ENCODE data around the gene TPK1.

Gene TPK1

DNA sequence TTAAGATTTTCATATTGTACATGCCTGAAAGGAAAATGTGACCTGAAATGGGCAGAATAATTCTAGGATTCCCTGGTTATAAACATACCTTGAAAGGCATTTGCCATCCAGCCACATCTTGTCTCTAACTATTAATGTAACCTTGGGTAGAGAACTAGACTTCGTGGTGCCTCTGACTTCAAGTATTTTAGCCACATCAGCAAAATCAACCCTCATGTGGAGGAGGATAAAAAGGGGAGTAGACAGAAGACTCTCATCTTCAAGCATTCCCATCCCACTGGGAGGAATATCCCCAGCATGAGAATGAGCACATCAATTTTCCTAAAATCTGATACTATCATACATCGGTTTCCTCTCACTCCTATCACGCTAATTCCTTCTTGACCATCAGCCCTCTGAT, 267.6 kb downstream of the TPK1 start:
- Histone ChIP-seq H3K79me2 (ENCODE audit: insufficient read depth, low read length) (no peaks in the 10 kb centered on the region), H3K9ac (ENCODE audit: low read length) (no peak overlapping the region), H3K9me3 (ENCODE audit: low read length) (no peaks in the 10 kb centered on the region), H3K9me2 (ENCODE audit: low read depth, low read length) (no peaks in the 10 kb centered on the region; the same call in 1 of the 2 replicates), H3K4me3 (ENCODE audit: low read depth, low read length, poor library complexity, severe bottlenecking) (no peak overlapping the region), H3K36me3 (ENCODE audit: insufficient read depth, low read length) (no peaks in the 10 kb centered on the region), H3K4me2 (ENCODE audit: low read length) (no peak overlapping the region), H3K4me1 (ENCODE audit: insufficient read depth, low read length, severe bottlenecking) (no peaks in the 10 kb centered on the region), H3F3A (ENCODE audit: insufficient read depth, low read length) (no peaks in the 10 kb centered on the region), H3K27ac (ENCODE audit: low read depth, low read length, poor library complexity, severe bottlenecking) (no peak overlapping the region), H2AFZ (ENCODE audit: low read length) (no peak overlapping the region), H3K27me3 (ENCODE audit: insufficient read depth, low read length) (no peaks in the 10 kb centered on the region), H4K20me1 (ENCODE audit: insufficient read depth, low read length) (no peaks in the 10 kb centered on the region)
- TF ChIP-seq, protein P1, sequence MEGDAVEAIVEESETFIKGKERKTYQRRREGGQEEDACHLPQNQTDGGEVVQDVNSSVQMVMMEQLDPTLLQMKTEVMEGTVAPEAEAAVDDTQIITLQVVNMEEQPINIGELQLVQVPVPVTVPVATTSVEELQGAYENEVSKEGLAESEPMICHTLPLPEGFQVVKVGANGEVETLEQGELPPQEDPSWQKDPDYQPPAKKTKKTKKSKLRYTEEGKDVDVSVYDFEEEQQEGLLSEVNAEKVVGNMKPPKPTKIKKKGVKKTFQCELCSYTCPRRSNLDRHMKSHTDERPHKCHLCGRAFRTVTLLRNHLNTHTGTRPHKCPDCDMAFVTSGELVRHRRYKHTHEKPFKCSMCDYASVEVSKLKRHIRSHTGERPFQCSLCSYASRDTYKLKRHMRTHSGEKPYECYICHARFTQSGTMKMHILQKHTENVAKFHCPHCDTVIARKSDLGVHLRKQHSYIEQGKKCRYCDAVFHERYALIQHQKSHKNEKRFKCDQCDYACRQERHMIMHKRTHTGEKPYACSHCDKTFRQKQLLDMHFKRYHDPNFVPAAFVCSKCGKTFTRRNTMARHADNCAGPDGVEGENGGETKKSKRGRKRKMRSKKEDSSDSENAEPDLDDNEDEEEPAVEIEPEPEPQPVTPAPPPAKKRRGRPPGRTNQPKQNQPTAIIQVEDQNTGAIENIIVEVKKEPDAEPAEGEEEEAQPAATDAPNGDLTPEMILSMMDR (IDR thresholded peaks at IDR 0.05; ENCODE audit: low read length) = no peak
- no peak for TF ChIP-seq EZH2 (IDR thresholded peaks at IDR 0.05; ENCODE audit: borderline replicate concordance, low read length)

DNA sequence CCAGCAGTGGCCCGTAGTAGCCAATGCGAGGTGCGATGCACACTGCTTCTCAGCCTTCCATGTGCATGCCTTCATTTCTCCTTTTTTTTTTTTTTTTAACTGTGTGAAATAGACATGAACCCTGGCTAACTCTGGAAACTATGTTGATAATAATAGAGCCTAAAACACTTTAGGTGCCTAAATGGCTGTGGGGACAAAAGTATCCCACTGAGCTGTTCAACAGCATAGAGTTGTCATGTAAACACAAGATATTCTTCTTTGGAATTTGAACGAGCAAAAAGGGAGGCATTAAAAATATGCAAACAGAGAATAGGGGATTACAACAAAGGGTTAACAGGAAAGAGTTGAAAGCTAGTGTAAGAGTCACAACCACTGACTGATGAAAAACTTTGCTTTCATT, 270.3 kb downstream of the TPK1 start:
- H4K20me1 ChIP-seq (ENCODE audit: insufficient read depth, low read length) = no peaks in the 10 kb centered on the region
- no peaks in the 10 kb centered on the region for H3K9me3 ChIP-seq (ENCODE audit: low read length)
- no peaks in the 10 kb centered on the region for H3K36me3 ChIP-seq (ENCODE audit: insufficient read depth, low read length)
- no peak overlapping the region for H3K9ac ChIP-seq (ENCODE audit: low read length)
- TF ChIP-seq, protein P1 (IDR thresholded peaks at IDR 0.05; ENCODE audit: low read length) = no peak
- TF ChIP-seq EZH2 (IDR thresholded peaks at IDR 0.05; ENCODE audit: borderline replicate concordance, low read length) = no peak
- H3K4me2 ChIP-seq (ENCODE audit: low read length) = no peak overlapping the region
- H3K27ac ChIP-seq (ENCODE audit: low read depth, low read length, poor library complexity, severe bottlenecking) = no peak overlapping the region
- no peak overlapping the region for H2AFZ ChIP-seq (ENCODE audit: low read length)
- H3K27me3 ChIP-seq (ENCODE audit: insufficient read depth, low read length) = no peaks in the 10 kb centered on the region
- no peaks in the 10 kb centered on the region for H3F3A ChIP-seq (ENCODE audit: insufficient read depth, low read length)
- H3K4me1 ChIP-seq (ENCODE audit: insufficient read depth, low read length, severe bottlenecking) = no peaks in the 10 kb centered on the region
- H3K9me2 ChIP-seq (ENCODE audit: low read depth, low read length) = no peaks in the 10 kb centered on the region
- no peaks in the 10 kb centered on the region for H3K79me2 ChIP-seq (ENCODE audit: insufficient read depth, low read length)
- no peak overlapping the region for H3K4me3 ChIP-seq (ENCODE audit: low read depth, low read length, poor library complexity, severe bottlenecking)

DNA sequence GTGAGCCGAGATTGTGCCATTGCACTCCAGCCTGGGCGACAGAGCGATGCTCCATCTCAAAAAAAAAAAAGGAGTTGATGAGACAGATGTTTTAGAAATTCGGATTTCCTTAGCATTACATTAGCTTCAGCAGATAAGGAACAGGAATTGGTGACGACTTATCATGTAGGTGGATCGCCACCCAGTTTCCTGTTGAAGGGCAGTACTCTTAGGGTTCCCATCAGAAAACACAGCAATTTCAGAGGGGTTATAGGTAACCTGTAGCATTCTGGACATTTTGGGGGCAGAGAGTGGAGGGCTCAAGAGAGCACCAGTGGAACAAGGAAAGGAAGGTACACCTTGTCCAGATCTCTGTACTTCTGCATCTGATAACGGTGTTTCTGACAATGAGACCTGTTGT, 286.0 kb downstream of the TPK1 start:
- H3K79me2 ChIP-seq (ENCODE audit: insufficient read depth, low read length) = no peaks in the 10 kb centered on the region
- no peaks in the 10 kb centered on the region for H3K9me3 ChIP-seq (ENCODE audit: low read length)
- no peaks in the 10 kb centered on the region for H3K9me2 ChIP-seq (ENCODE audit: low read depth, low read length)
- no peaks in the 10 kb centered on the region for H3K36me3 ChIP-seq (ENCODE audit: insufficient read depth, low read length)
- no peaks in the 10 kb centered on the region for H4K20me1 ChIP-seq (ENCODE audit: insufficient read depth, low read length)
- no peak overlapping the region for H2AFZ ChIP-seq (ENCODE audit: low read length)
- no peaks in the 10 kb centered on the region for H3F3A ChIP-seq (ENCODE audit: insufficient read depth, low read length)
- TF ChIP-seq EZH2 (IDR thresholded peaks at IDR 0.05; ENCODE audit: borderline replicate concordance, low read length) = no peak
- TF ChIP-seq, protein P1 (IDR thresholded peaks at IDR 0.05; ENCODE audit: low read length) = no peak
- no peak overlapping the region for H3K4me2 ChIP-seq (ENCODE audit: low read length)
- H3K4me1 ChIP-seq (ENCODE audit: insufficient read depth, low read length, severe bottlenecking) = no peaks in the 10 kb centered on the region
- no peaks in the 10 kb centered on the region for H3K27me3 ChIP-seq (ENCODE audit: insufficient read depth, low read length)
- no peak overlapping the region for H3K4me3 ChIP-seq (ENCODE audit: low read depth, low read length, poor library complexity, severe bottlenecking)
- H3K9ac ChIP-seq (ENCODE audit: low read length) = no peak overlapping the region
- H3K27ac ChIP-seq (ENCODE audit: low read depth, low read length, poor library complexity, severe bottlenecking) = no peak overlapping the region

Data from OCI-LY1 (cell line).